H1 (cell line): ENCODE data around the gene SLC39A10. TPM values are rescaled to one million over a fixed set of nuclear protein-coding genes. Genes with fewer than 3 reads are reported as not detected.

Source experiments
- CTCF ChIA-PET: fragments of 300-600 bp; sonication (Branson Sonifier 250); formaldehyde crosslinking; loops from one replicate; lab custom pipeline; 2021; ENCODE audit not compliant: partially characterized antibody; lab: Charles Lee
- POLR2A ChIA-PET: fragments of 300-600 bp; sonication (Branson Sonifier 250); formaldehyde crosslinking; loops from one replicate; lab custom pipeline; 2021; ENCODE audit warnings: inconsistent platforms; ENCODE audit not compliant: partially characterized antibody; lab: Charles Lee
- DNase-seq, 2 experiments: peaks; one replicate each; pipeline versions ENCODE4 v3.0.0 to v3.0.0-alpha.2; 2010 to 2022; ENCODE audit warnings: low spot score in 2 of 2, low read depth in 1 of 2, mixed read lengths in 1 of 2
- FAIRE-seq: peaks from 2 replicates; lab custom pipeline; 2011; peaks lifted over from hg19 to GRCh38; lab: Jason Lieb, UNC
- H2AFZ ChIP-seq: 2 replicates; pipeline ENCODE4 v1.8.1; 2012; ENCODE audit warnings: low read length, inconsistent platforms
- H2AK5ac ChIP-seq: 2 replicates; pipeline ENCODE4 v1.6.1; 2013; ENCODE audit warnings: low read depth, low read length
- H2BK120ac ChIP-seq: replicated peaks from 2 replicates; pipeline ENCODE3; 2013; ENCODE audit warnings: low read depth, low read length, inconsistent platforms
- H2BK12ac ChIP-seq: 2 replicates; pipeline ENCODE4 v1.6.1; 2013; ENCODE audit warnings: low read depth, low read length
- H2BK15ac ChIP-seq: 2 replicates; pipeline ENCODE4 v1.6.1; 2013; ENCODE audit warnings: low read length
- H2BK20ac ChIP-seq: 2 replicates; pipeline ENCODE4 v1.6.1; 2013; ENCODE audit warnings: low read length
- H2BK5ac ChIP-seq: 2 replicates; pipeline ENCODE4 v1.6.1; 2013; ENCODE audit warnings: low read depth, low read length
- H3K14ac ChIP-seq: 2 replicates; pipeline ENCODE4 v1.6.1; 2013; ENCODE audit warnings: inconsistent platforms; ENCODE audit not compliant: insufficient read length
- H3K18ac ChIP-seq: 2 replicates; pipeline ENCODE4 v1.6.1; 2013; ENCODE audit warnings: low read length; ENCODE audit errors: extremely low read depth
- H3K23ac ChIP-seq: 2 replicates; pipeline ENCODE4 v1.6.1; 2013; ENCODE audit warnings: inconsistent platforms; ENCODE audit not compliant: insufficient read length
- H3K23me2 ChIP-seq: 2 replicates; pipeline ENCODE4 v1.6.1; 2013; ENCODE audit warnings: low read depth, low read length
- H3K27ac ChIP-seq: 2 replicates; pipeline ENCODE4 v1.6.1; 2011; ENCODE audit warnings: low read depth, low read length, inconsistent platforms
- H3K27me3 ChIP-seq, 4 experiments: replicated peaks in 1 of 4; 1 replicate in 1 of 4; 2 replicates in 3 of 4; pipeline versions ENCODE4 v1.6.1 to v1.8.1; 2011 to 2013; ENCODE audit warnings: low read length in 3 of 4, mild to moderate bottlenecking in 3 of 4, inconsistent platforms in 2 of 4, mixed read lengths in 2 of 4, moderate library complexity in 1 of 4; ENCODE audit not compliant: control insufficient read depth in 3 of 4, insufficient read depth in 3 of 4; ENCODE audit errors: extremely low read depth in 1 of 4
- H3K36me3 ChIP-seq, 4 experiments: 2 replicates each; pipeline versions ENCODE4 v1.6.1 to v1.8.1; 2011 to 2013; ENCODE audit warnings: mild to moderate bottlenecking in 4 of 4, low read length in 3 of 4, moderate library complexity in 2 of 4, control low read depth in 1 of 4, inconsistent platforms in 1 of 4; ENCODE audit not compliant: insufficient read depth in 4 of 4, control insufficient read depth in 2 of 4
- H3K4ac ChIP-seq: replicated peaks from 2 replicates; pipeline ENCODE3; 2013; ENCODE audit warnings: low read length, low read depth, mixed read lengths, inconsistent platforms; ENCODE audit not compliant: insufficient read length
- H3K4me1 ChIP-seq, 4 experiments: replicated peaks in 1 of 4; 1 replicate in 1 of 4; 2 replicates in 3 of 4; pipeline versions ENCODE4 v1.6.1 to v1.8.1; 2011 to 2013; ENCODE audit warnings: low read length in 3 of 4, inconsistent platforms in 2 of 4, mixed read lengths in 1 of 4; ENCODE audit not compliant: insufficient read depth in 4 of 4, control insufficient read depth in 3 of 4
- H3K4me2 ChIP-seq, 2 experiments: 2 replicates each; pipeline versions ENCODE4 v1.6.1 to v1.8.1; 2011 to 2013; ENCODE audit warnings: low read depth in 2 of 2, low read length in 2 of 2, control low read depth in 1 of 2, inconsistent platforms in 1 of 2, mild to moderate bottlenecking in 1 of 2; ENCODE audit not compliant: insufficient read depth in 1 of 2
- H3K4me3 ChIP-seq, 4 experiments: fragments of 200-600, 300-600 bp in 1 of 4; sonication (generic), shearing (Covaris generic), sonication (Bioruptor Twin) in 1 of 4; 2 replicates each; pipeline versions ENCODE4 v1.5.1 to v1.8.1; 2011 to 2016; ENCODE audit warnings: low read length in 4 of 4, low read depth in 3 of 4, control low read depth in 2 of 4, inconsistent platforms in 2 of 4, mild to moderate bottlenecking in 2 of 4, mixed read lengths in 1 of 4, moderate library complexity in 1 of 4; ENCODE audit not compliant: insufficient read depth in 2 of 4; ENCODE audit errors: extremely low read depth in 1 of 4
- H3K56ac ChIP-seq: replicated peaks from 2 replicates; pipeline ENCODE3; 2013; ENCODE audit warnings: low read depth, mild to moderate bottlenecking, mixed read lengths, low read length, inconsistent platforms; ENCODE audit not compliant: insufficient read length
- H3K79me1 ChIP-seq: 2 replicates; pipeline ENCODE4 v1.6.1; 2013; ENCODE audit warnings: low read depth, low read length, control low read depth
- H3K79me2 ChIP-seq, 2 experiments: 2 replicates each; pipeline versions ENCODE4 v1.6.1 to v1.8.1; 2012 to 2013; ENCODE audit warnings: low read length in 2 of 2, mild to moderate bottlenecking in 2 of 2, inconsistent platforms in 1 of 2; ENCODE audit not compliant: insufficient read depth in 2 of 2, control insufficient read depth in 1 of 2
- H3K9ac ChIP-seq, 4 experiments: replicated peaks in 1 of 4; 1 replicate in 1 of 4; 2 replicates in 3 of 4; pipeline versions ENCODE4 v1.6.1 to v1.8.1; 2011 to 2013; ENCODE audit warnings: low read depth in 3 of 4, low read length in 3 of 4, control low read depth in 2 of 4, mild to moderate bottlenecking in 2 of 4, moderate library complexity in 2 of 4, inconsistent platforms in 1 of 4; ENCODE audit errors: extremely low read depth in 1 of 4
- H3K9me3 ChIP-seq, 2 experiments: 2 replicates each; pipeline versions ENCODE4 v1.6.1 to v1.8.1; 2012 to 2013; ENCODE audit warnings: mild to moderate bottlenecking in 2 of 2, moderate library complexity in 2 of 2, control low read depth in 1 of 2, inconsistent platforms in 1 of 2, low read depth in 1 of 2, low read length in 1 of 2, mixed read lengths in 1 of 2; ENCODE audit not compliant: insufficient read depth in 2 of 2
- H4K20me1 ChIP-seq, 2 experiments: replicated peaks in 1 of 2; 2 replicates each; pipeline versions ENCODE3 to v1.8.1; 2011 to 2013; ENCODE audit warnings: inconsistent platforms in 2 of 2, low read length in 2 of 2, mild to moderate bottlenecking in 1 of 2; ENCODE audit not compliant: insufficient read depth in 2 of 2, control insufficient read depth in 1 of 2
- H4K5ac ChIP-seq: 2 replicates; pipeline ENCODE4 v1.6.1; 2013; ENCODE audit warnings: low read length, low read depth, mixed read lengths, inconsistent platforms; ENCODE audit not compliant: insufficient read length
- H4K8ac ChIP-seq: 2 replicates; pipeline ENCODE4 v1.8.0; 2013; ENCODE audit warnings: mild to moderate bottlenecking, moderate library complexity, low read length, inconsistent platforms; ENCODE audit not compliant: insufficient read depth; ENCODE audit errors: extremely low read depth
- H4K91ac ChIP-seq: replicated peaks from 2 replicates; pipeline ENCODE3; 2013; ENCODE audit warnings: low read length, mixed read lengths, inconsistent platforms; ENCODE audit not compliant: insufficient read length
- RAD21 ChIP-seq, 2 experiments: IDR thresholded peaks in 1 of 2; conservative IDR thresholded peaks in 1 of 2; 2 replicates each; pipeline ENCODE4 v1.6.1; 2011; ENCODE audit warnings: low read depth in 2 of 2, low read length in 2 of 2, improper control_type of control experiment in 1 of 2, inconsistent platforms in 1 of 2, mild to moderate bottlenecking in 1 of 2, moderate library complexity in 1 of 2
- RXRA ChIP-seq: IDR thresholded peaks from 2 replicates; pipeline ENCODE4 v1.6.1; 2011; ENCODE audit warnings: low read depth, mild to moderate bottlenecking, low read length, moderate library complexity; ENCODE audit not compliant: insufficient read depth
- WGBS, 2 experiments: shearing (Covaris generic) in 1 of 2; methylation state at CpG; one replicate each; pipeline versions ENCODE4 v1.1.6 to v1.1.7; 2013 to 2015; ENCODE audit warnings: low lambda C conversion rate in 2 of 2, mixed read lengths in 2 of 2, inconsistent platforms in 1 of 2, low coverage in 1 of 2, missing lambda C conversion rate in 1 of 2; ENCODE audit not compliant: insufficient replicate concordance in 2 of 2, insufficient coverage in 1 of 2, insufficient read length in 1 of 2; ENCODE audit errors: extremely low coverage in 1 of 2, missing lambda C conversion rate in 1 of 2; 5-methylcytosine and 5-hydroxymethylcytosine counted together
- polyA plus RNA-seq, 7 experiments: library from polyadenylated mRNA; depleted of rRNA in 3 of 7; stranded (reverse) in 5 of 7; unstranded in 2 of 7; fragments of >200 nt in 5 of 7; fragments of 200-250 nt in 2 of 7; gene quantifications; 1 replicate in 5 of 7; 2 replicates in 1 of 7; 4 replicates in 1 of 7; pipeline versions ENCODE4 v1.2.1 to v1.2.3, GENCODE V29; 2011 to 2013; ENCODE audit warnings: missing spikeins in 2 of 7, mixed read lengths in 2 of 7
- total RNA-seq: library from RNA; stranded (reverse); fragmentation: NEBNext Ultra II Directional; extraction: Animal tissue kit (Norgen Biotek cat#: 25700); gene quantifications from 2 replicates; pipeline ENCODE4 v1.2.1, GENCODE V29; 2021
- TF ChIP-seq, protein P1 (sequence below): IDR thresholded peaks from 2 replicates; pipeline ENCODE4 v1.6.1; 2012; ENCODE audit warnings: inconsistent platforms

The SLC39A10 gene
- total and polyA plus RNA-seq, 2 of the 8 experiments (the other 6 are each of a cell fraction or from before 2014, with no cell fraction given): 68.1 to 234 TPM

DNA sequence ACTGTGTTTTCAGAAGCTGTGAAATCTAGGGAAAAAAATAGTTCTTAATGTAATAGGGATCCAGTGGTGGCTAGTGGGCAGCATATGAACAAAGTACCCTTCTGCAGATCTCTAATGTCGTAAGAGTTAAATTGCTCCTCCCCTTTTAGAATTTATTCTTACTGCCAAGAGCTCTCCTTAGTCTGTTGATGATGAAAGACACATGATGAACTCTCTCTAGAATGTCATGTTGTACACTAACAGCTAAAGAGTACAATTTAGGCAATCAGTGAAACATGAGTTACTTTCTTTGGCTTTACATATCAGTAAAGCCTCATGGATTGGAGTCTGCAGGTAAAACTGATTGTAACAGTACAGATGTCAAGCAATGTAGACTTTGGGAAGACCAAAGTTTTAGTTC is 84.2 kb downstream of the SLC39A10 start:
- FAIRE-seq (no peak), DNase-seq (no peak)
- Histone ChIP-seq H2AFZ (no peak overlapping the region), H3K23me2 (no peaks in the 10 kb centered on the region), H2AK5ac (no peak overlapping the region), H3K9ac (no peak overlapping the region), H4K20me1 (no peaks in the 10 kb centered on the region), H3K79me1 (no peaks in the 10 kb centered on the region), H4K8ac (no peak overlapping the region), H4K91ac (no peak overlapping the region), H4K5ac (no peak overlapping the region), H3K4me1 (no peaks in the 10 kb centered on the region), H2BK5ac (no peak overlapping the region), H3K18ac (no peak overlapping the region), H3K79me2 (no peaks in the 10 kb centered on the region), H3K27ac (no peak overlapping the region), H2BK120ac (no peak overlapping the region), H3K9me3 (peaks cover 21 to 25% of the 10 kb centered on the region in 2 experiments), H3K4me3 (no peak overlapping the region), H2BK12ac (no peak overlapping the region), H3K36me3 (peaks cover 0 to 44% (median 14%) of the 10 kb centered on the region in 4 experiments; a peak in 3 of 8 replicates), H3K23ac (no peak overlapping the region), H3K27me3 (no peaks in the 10 kb centered on the region), H3K4ac (no peak overlapping the region), H3K4me2 (no peak overlapping the region), H3K14ac (no peak overlapping the region), H3K56ac (no peak overlapping the region), H2BK15ac (no peak overlapping the region), H2BK20ac (no peak overlapping the region)
- no peak for TF ChIP-seq RXRA
- no peak for TF ChIP-seq RAD21 (IDR thresholded peaks at IDR 0.05 in 1 of 2, conservative IDR thresholded peaks at IDR 0.05 in 1 of 2; ENCODE audit: low read depth in 2 of 2, low read length in 2 of 2)
- TF ChIP-seq, protein P1, sequence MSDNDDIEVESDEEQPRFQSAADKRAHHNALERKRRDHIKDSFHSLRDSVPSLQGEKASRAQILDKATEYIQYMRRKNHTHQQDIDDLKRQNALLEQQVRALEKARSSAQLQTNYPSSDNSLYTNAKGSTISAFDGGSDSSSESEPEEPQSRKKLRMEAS: no peak
- 45% methylated on average over 1 of the region's 1 CpG; no CpG with 5 or more reads in 1 of the 2 experiments for WGBS, 2 experiments
- ChIA-PET POLR2A (no interaction called here), CTCF (interaction anchor here (0.5 to 1.2 kb wide), 2 partner anchors 10 to 502 kb away, joined by 5 to 6 read pairs; no protein-coding TSS in a partner anchor)
